ENCODE results near the gene MACROD2.

MACROD2 gene

GRCh38 chr20:15860850-15861249 lies 1865.5 kb downstream of the MACROD2 start:
- DNase-seq, result no peak

GRCh38 chr20:15862178-15862577 lies 1866.9 kb downstream of the MACROD2 start:
- DNase-seq, result no peak

- no peak for DNase-seq
These were observed 1868.4 kb downstream of the MACROD2 start for GRCh38 chr20:15863735-15864134.

- DNase-seq, result no peak
These were observed 1870.2 kb downstream of the MACROD2 start for GRCh38 chr20:15865553-15865952.

GRCh38 chr20:15866916-15867730 lies 1871.8 kb downstream of the MACROD2 start:
- no peak for DNase-seq

GRCh38 chr20:15867899-15868298 lies 1872.6 kb downstream of the MACROD2 start:
- DNase-seq, result no peak

- DNase-seq, result peak; percentile 13
These were observed 1880.1 kb downstream of the MACROD2 start for GRCh38 chr20:15875446-15875845.

GRCh38 chr20:15882553-15882952 lies 1887.2 kb downstream of the MACROD2 start:
- no peak for DNase-seq

GRCh38 chr20:15886250-15886649 lies 1890.9 kb downstream of the MACROD2 start:
- no peak for DNase-seq

GRCh38 chr20:15887387-15887786 lies 1892.1 kb downstream of the MACROD2 start:
- DNase-seq, result no peak

GRCh38 chr20:15889061-15889460 lies 1893.7 kb downstream of the MACROD2 start:
- no peak for DNase-seq

- DNase-seq, result no peak
These were observed 1894.4 kb downstream of the MACROD2 start for GRCh38 chr20:15889514-15890256.

- no peak for DNase-seq
These were observed 1895.2 kb downstream of the MACROD2 start for GRCh38 chr20:15890407-15890982.

GRCh38 chr20:15895126-15895525 lies 1899.8 kb downstream of the MACROD2 start:
- DNase-seq, result no peak

GRCh38 chr20:15895560-15896084 lies 1900.3 kb downstream of the MACROD2 start:
- DNase-seq, result no peak

GRCh38 chr20:15899967-15900366 lies 1904.7 kb downstream of the MACROD2 start:
- DNase-seq, result no peak

- no peak for DNase-seq
These were observed 1905.1 kb downstream of the MACROD2 start for GRCh38 chr20:15900443-15900842.

- DNase-seq, result no peak
These were observed 1907.2 kb downstream of the MACROD2 start for GRCh38 chr20:15902493-15902892.

- DNase-seq, result no peak
These were observed 1910.3 kb downstream of the MACROD2 start for GRCh38 chr20:15905661-15906060.

- no peak for DNase-seq
These were observed 1914.7 kb downstream of the MACROD2 start for GRCh38 chr20:15909995-15910394.

- DNase-seq, result no peak
These were observed 1916.3 kb downstream of the MACROD2 start for GRCh38 chr20:15911581-15911980.

- no peak for DNase-seq
These were observed 1918.2 kb downstream of the MACROD2 start for GRCh38 chr20:15913391-15914025.

- DNase-seq, result no peak
These were observed 1921.3 kb downstream of the MACROD2 start for GRCh38 chr20:15916623-15917022.

All from NCI-H1436 treated with DMSO at 0.1 percent for 48 hours (cell line).